HCT116 (cell line): Measurements from ENCODE around the gene KAZN. TPM values are rescaled to one million over a fixed set of nuclear protein-coding genes. Genes with fewer than 3 reads are reported as not detected.

Source experiments
- ATAC-seq: fragments of 200-7000 bp; cut with Tn5 transposase; 2 replicates; pipeline ENCODE4 v1.9.1; 2020; ENCODE audit warnings: mild to moderate bottlenecking, moderate library complexity
- BruUV-seq: library from RNA; stranded (reverse); fragments of 400-500 nt; replicated peaks from 2 replicates; lab custom pipeline; 2021; lab: Mats Ljungman, UMichigan
- CTCF ChIA-PET: fragments of 300-600 bp; sonication (Branson Sonifier 250); formaldehyde crosslinking; loops from one replicate; lab custom pipeline; 2021; ENCODE audit warnings: antibody characterized with exemption; lab: Charles Lee
- POLR2A ChIA-PET: fragments of 300-600, 350-600 bp; sonication (Branson Sonifier 250); formaldehyde crosslinking; loops from one replicate; lab custom pipeline; 2021; ENCODE audit warnings: antibody characterized with exemption; lab: Charles Lee
- RAD21 ChIA-PET, 2 experiments: fragments of 300-600 bp; sonication (Branson Sonifier 250); formaldehyde crosslinking; loops; one replicate each; lab custom pipeline; 2023; ENCODE audit warnings: low total read pairs in 2 of 2; ENCODE audit not compliant: uncharacterized antibody in 2 of 2, unreplicated experiment in 2 of 2, low non-redundant PET in 1 of 2; lab: Charles Lee
- DNase-seq: peaks from one replicate; pipeline ENCODE4 v3.0.0-alpha.2; 2010; ENCODE audit warnings: low read depth, low spot score
- H2AFZ ChIP-seq: fragments of 200-600 bp; shearing (Covaris generic), sonication (generic); 2 replicates; pipeline ENCODE4 v1.6.1; 2017; ENCODE audit warnings: low read depth, mixed run types, mixed read lengths, antibody characterized with exemption, low read length; ENCODE audit not compliant: poor library complexity, severe bottlenecking
- H3K27ac ChIP-seq: 2 replicates; pipeline ENCODE4 v1.5.1; 2012; ENCODE audit warnings: low read depth, low read length
- H3K27me3 ChIP-seq: fragments of 200-600 bp; sonication (generic); 2 replicates; pipeline ENCODE4 v1.6.1; 2016; ENCODE audit warnings: mixed run types, low read length, mixed read lengths; ENCODE audit not compliant: insufficient read depth
- H3K36me3 ChIP-seq, 2 experiments: fragments of 200-500 bp in 1 of 2; fragments of 200-600 bp in 1 of 2; sonication (Bioruptor generic) in 1 of 2; sonication (generic) in 1 of 2; 2 replicates each; pipeline versions ENCODE4 v1.5.1 to v1.6.1; 2014 to 2016; ENCODE audit warnings: low read length in 2 of 2, inconsistent platforms in 1 of 2, mixed read lengths in 1 of 2, mixed run types in 1 of 2; ENCODE audit not compliant: insufficient read depth in 2 of 2, control insufficient read depth in 1 of 2
- H3K4me1 ChIP-seq, 2 experiments: fragments of 200-600 bp in 1 of 2; sonication (generic) in 1 of 2; 2 replicates each; pipeline versions ENCODE4 v1.5.1 to v1.6.1; 2012 to 2017; ENCODE audit warnings: low read length in 2 of 2, inconsistent platforms in 1 of 2, mild to moderate bottlenecking in 1 of 2, mixed read lengths in 1 of 2, mixed run types in 1 of 2, moderate library complexity in 1 of 2; ENCODE audit not compliant: insufficient read depth in 2 of 2, control insufficient read depth in 1 of 2
- H3K4me2 ChIP-seq: fragments of 200-600 bp; sonication (generic); 2 replicates; pipeline ENCODE4 v1.6.1; 2017; ENCODE audit warnings: mixed run types, low read length, mixed read lengths
- H3K4me3 ChIP-seq, 2 experiments: fragments of 200-600 bp in 1 of 2; sonication (generic) in 1 of 2; replicated peaks in 1 of 2; 2 replicates each; pipeline ENCODE4 v1.5.1; 2011 to 2016; ENCODE audit warnings: low read length in 2 of 2, control low read depth in 1 of 2, low read depth in 1 of 2, mild to moderate bottlenecking in 1 of 2, mixed read lengths in 1 of 2, mixed run types in 1 of 2
- H3K79me2 ChIP-seq: fragments of 200-600 bp; sonication (generic); 2 replicates; pipeline ENCODE4 v1.6.1; 2017; ENCODE audit warnings: mild to moderate bottlenecking, mixed run types, low read length, moderate library complexity, mixed read lengths; ENCODE audit not compliant: insufficient read depth
- H3K9ac ChIP-seq: fragments of 200-600 bp; sonication (generic); 2 replicates; pipeline ENCODE4 v1.6.1; 2016; ENCODE audit warnings: low read length, mixed read lengths
- H3K9me2 ChIP-seq: fragments of 200-600 bp; sonication (generic), shearing (Covaris generic); 2 replicates; pipeline ENCODE4 v1.6.1; 2017; ENCODE audit warnings: mixed run types, mild to moderate bottlenecking, moderate library complexity; ENCODE audit not compliant: insufficient read depth
- H3K9me3 ChIP-seq, 2 experiments: fragments of 200-500 bp in 1 of 2; fragments of 200-600 bp in 1 of 2; sonication (Bioruptor generic) in 1 of 2; sonication (generic) in 1 of 2; 2 replicates each; pipeline ENCODE4 v1.6.1; 2014 to 2017; ENCODE audit warnings: low read length in 2 of 2, mixed read lengths in 2 of 2, inconsistent platforms in 1 of 2, low read depth in 1 of 2, mild to moderate bottlenecking in 1 of 2, mixed run types in 1 of 2, moderate library complexity in 1 of 2; ENCODE audit not compliant: control insufficient read depth in 1 of 2, insufficient read depth in 1 of 2
- H4K20me1 ChIP-seq: fragments of 200-600 bp; sonication (generic), shearing (Covaris generic); 2 replicates; pipeline ENCODE4 v1.6.1; 2017; ENCODE audit warnings: mixed run types, mild to moderate bottlenecking, moderate library complexity; ENCODE audit not compliant: insufficient read depth
- CEBPB ChIP-seq: IDR thresholded peaks from 2 replicates; pipeline ENCODE4 v1.6.1; 2012; ENCODE audit warnings: low read depth
- CTCF ChIP-seq, 3 experiments: fragments of 200-600 bp in 1 of 3; sonication (generic) in 1 of 3; IDR thresholded peaks in 2 of 3; conservative IDR thresholded peaks in 1 of 3; 2 replicates each; pipeline ENCODE4 v1.5.1; 2012 to 2017; ENCODE audit warnings: low read depth in 2 of 3, low read length in 2 of 3, antibody characterized with exemption in 1 of 3, borderline replicate concordance in 1 of 3, control low read depth in 1 of 3, mild to moderate bottlenecking in 1 of 3, mixed read lengths in 1 of 3, mixed run types in 1 of 3, moderate library complexity in 1 of 3; ENCODE audit not compliant: insufficient read depth in 1 of 3
- ELF1 ChIP-seq: IDR thresholded peaks from 2 replicates; pipeline ENCODE4 v1.6.1; 2012; ENCODE audit warnings: low read depth, borderline replicate concordance
- EZH2phosphoT487 ChIP-seq: fragments of 200-600 bp; IDR thresholded peaks from 2 replicates; pipeline ENCODE4 v1.6.1; 2018; ENCODE audit warnings: antibody characterized with exemption, borderline replicate concordance
- FOSL1 ChIP-seq: IDR thresholded peaks from 2 replicates; pipeline ENCODE4 v1.6.1; 2012; ENCODE audit warnings: low read depth
- JUND ChIP-seq: IDR thresholded peaks from 2 replicates; pipeline ENCODE4 v1.6.1; 2012
- RAD21 ChIP-seq: IDR thresholded peaks from 2 replicates; pipeline ENCODE4 v1.6.1; 2012; ENCODE audit warnings: low read depth, mild to moderate bottlenecking
- REST ChIP-seq: IDR thresholded peaks from 2 replicates; pipeline ENCODE4 v1.6.1; 2012; ENCODE audit warnings: low read depth
- TCF7L2 ChIP-seq: IDR thresholded peaks from 2 replicates; pipeline ENCODE4 v1.7.0; 2011; ENCODE audit warnings: borderline replicate concordance, inconsistent platforms; ENCODE audit not compliant: insufficient read depth, insufficient read length; ENCODE audit errors: extremely low read depth
- ZFX ChIP-seq: fragments of 450-650 bp; IDR thresholded peaks from 2 replicates; pipeline ENCODE4 v1.6.1; 2017
- ZNF274 ChIP-seq: fragments of 200-500 bp; sonication (Bioruptor generic); IDR thresholded peaks from 2 replicates; pipeline ENCODE4 v1.6.1; 2014; ENCODE audit warnings: mild to moderate bottlenecking, low read depth, low read length, inconsistent platforms
- intact Hi-C: fragments of 100-400 bp; cut with micrococcal nuclease; formaldehyde crosslinking; loops from 2 replicates; pipeline ENCODE4 v1.10.0; 2022
- total RNA-seq: library from RNA; stranded (reverse); gene quantifications from one replicate; pipeline ENCODE4 v1.2.1, GENCODE V29; 2021; ENCODE audit not compliant: unreplicated experiment
- TF ChIP-seq, protein P1 (sequence below): IDR thresholded peaks from 2 replicates; pipeline ENCODE4 v1.6.1; 2012

The KAZN gene
- total RNA-seq, 1 experiment from 2014 or later, result 13.4 TPM

DNA sequence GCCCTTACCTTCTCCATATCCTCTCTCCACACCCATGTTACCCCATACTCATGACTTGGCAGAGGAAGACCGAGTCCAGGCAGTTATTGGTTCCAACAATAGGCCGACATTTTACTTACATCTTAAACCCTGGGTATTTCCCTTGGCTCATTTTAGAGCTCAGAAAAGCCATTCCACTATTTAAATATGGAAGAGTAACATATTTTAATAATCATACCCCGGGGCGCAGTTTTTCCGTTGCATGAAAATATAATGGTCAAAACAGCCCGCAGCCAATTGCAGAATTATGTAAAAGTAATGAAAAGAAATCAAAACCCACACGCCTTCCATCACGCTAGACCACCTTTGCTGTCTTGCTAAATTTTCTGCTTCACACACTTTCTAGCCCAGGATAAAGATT lies 48.5 kb downstream of the KAZN start:
- ChIA-PET POLR2A (no interaction called here), CTCF (no interaction called here), RAD21 (no interaction called here)
- Histone ChIP-seq H3K4me3 (no peak overlapping the region), H3K79me2 (no peaks in the 10 kb centered on the region), H3K27ac (no peak overlapping the region), H3K9ac (no peak overlapping the region), H3K27me3 (peaks cover 10% of the 10 kb centered on the region; the same call in 1 of the 2 replicates), H3K36me3 (no peaks in the 10 kb centered on the region), H4K20me1 (no peaks in the 10 kb centered on the region), H2AFZ (no peak overlapping the region), H3K4me2 (no peak overlapping the region), H3K4me1 (no peaks in the 10 kb centered on the region), H3K9me2 (no peaks in the 10 kb centered on the region), H3K9me3 (no peaks in the 10 kb centered on the region)
- TF ChIP-seq ZFX (no peak), REST (no peak), CEBPB (no peak), ELF1 (no peak), EZH2phosphoT487 (no peak), JUND (no peak), CTCF (IDR thresholded peaks at IDR 0.05 in 2 of 3, conservative IDR thresholded peaks at IDR 0.05 in 1 of 3; ENCODE audit: borderline replicate concordance in 1 of 3, insufficient read depth in 1 of 3, low read depth in 2 of 3, low read length in 2 of 3) (no peak), RAD21 (no peak), ZNF274 (no peak), FOSL1 (no peak), TCF7L2 (no peak)
- TF ChIP-seq, protein P1, sequence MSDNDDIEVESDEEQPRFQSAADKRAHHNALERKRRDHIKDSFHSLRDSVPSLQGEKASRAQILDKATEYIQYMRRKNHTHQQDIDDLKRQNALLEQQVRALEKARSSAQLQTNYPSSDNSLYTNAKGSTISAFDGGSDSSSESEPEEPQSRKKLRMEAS, result no peak
- ATAC-seq (no peak), DNase-seq (no peak)
- intact Hi-C loops, result no loop called here
- no TSS peak for BruUV-seq
